HUDEP-2 (cell line): Measurements from ENCODE around the gene BLTP3A.
"Not testable (repeated sequence)": the region's sequence is repeated elsewhere in the genome, so short reads cannot be mapped to it uniquely, and the experiment has no call there.

ENCODE experiments used
- DNase-seq, 76 experiments: peaks; one replicate each; lab custom pipeline; 2025; ENCODE audit not compliant: unreplicated experiment in 76 of 76; lab: John Stamatoyannopoulos, UW

Gene BLTP3A, protein sequence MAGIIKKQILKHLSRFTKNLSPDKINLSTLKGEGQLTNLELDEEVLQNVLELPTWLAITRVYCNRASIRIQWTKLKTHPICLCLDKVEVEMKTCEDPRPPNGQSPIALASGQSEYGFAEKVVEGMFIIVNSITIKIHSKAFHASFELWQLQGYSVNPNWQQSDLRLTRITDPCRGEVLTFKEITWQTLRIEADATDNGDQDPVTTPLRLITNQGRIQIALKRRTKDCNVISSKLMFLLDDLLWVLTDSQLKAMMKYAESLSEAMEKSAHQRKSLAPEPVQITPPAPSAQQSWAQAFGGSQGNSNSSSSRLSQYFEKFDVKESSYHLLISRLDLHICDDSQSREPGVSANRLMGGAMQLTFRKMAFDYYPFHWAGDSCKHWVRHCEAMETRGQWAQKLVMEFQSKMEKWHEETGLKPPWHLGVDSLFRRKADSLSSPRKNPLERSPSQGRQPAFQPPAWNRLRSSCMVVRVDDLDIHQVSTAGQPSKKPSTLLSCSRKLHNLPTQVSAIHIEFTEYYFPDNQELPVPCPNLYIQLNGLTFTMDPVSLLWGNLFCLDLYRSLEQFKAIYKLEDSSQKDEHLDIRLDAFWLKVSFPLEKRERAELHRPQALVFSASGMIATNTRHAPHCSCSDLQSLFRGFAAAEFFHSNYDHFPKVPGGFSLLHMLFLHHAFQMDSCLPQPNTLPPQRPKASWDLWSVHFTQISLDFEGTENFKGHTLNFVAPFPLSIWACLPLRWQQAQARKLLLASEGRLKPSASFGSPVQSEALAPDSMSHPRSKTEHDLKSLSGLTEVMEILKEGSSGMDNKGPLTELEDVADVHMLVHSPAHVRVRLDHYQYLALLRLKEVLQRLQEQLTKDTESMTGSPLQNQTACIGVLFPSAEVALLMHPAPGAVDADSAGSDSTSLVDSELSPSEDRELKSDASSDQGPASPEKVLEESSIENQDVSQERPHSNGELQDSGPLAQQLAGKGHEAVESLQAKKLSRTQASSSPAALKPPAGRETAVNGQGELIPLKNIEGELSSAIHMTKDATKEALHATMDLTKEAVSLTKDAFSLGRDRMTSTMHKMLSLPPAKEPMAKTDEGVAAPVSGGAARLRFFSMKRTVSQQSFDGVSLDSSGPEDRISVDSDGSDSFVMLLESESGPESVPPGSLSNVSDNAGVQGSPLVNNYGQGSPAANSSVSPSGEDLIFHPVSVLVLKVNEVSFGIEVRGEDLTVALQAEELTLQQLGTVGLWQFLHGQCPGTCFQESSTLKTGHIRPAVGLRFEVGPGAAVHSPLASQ (N-terminal part only)

GRCh38 chr6:34791701-34792604 is at the start of gene BLTP3A:
Gene BLTP3A (plus strand): TSS chr6:34792083. CDS start chr6:34792251, 168 bp downstream.
- peak in 68 of 76 experiments; percentile 30 to 96 (median 66) for DNase-seq

DNA sequence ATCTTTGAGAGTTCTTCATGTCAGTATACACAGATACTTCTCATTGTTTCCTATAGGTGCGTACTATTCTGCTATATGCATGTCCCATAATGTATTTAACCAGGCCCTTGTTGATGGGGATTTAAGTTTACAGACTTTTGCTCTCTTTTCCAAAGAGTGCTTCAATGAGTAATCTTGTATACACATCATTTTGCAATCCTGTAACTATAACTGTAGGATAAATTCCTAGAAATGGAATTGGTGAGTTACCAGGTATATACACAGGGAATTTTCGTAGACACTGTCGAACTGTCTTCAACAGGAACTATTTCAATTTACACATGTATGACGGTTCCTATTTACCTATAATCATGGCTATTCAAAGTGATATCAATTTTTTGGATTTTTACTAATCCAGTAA is 49.8 kb upstream of the BLTP3A start:
- no peak for DNase-seq

GRCh38 chr6:34743625-34744293 is 48.1 kb upstream of the BLTP3A start:
- no peak for DNase-seq

DNA sequence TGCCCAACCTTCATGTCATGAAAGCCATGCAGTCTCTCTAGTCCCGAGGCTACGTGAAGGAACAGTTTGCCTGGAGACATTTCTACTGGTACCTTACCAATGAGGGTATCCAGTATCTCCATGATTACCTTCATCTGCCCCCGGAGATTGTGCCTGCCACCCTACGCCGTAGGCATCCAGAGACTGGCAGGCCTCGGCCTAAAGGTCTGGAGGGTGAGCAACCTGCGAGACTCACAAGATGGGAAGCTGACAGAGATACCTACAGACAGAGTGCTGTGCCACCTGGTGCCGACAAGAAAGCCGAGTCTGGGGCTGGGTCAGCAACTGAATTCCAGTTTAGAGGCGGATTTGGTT is 47.6 kb upstream of the BLTP3A start:
- DNase-seq, result not testable (repeated sequence)

GRCh38 chr6:34745277-34746103 is 46.4 kb upstream of the BLTP3A start:
- peak in 68 of 76 experiments; percentile 13 to 81 (median 57) for DNase-seq

- no peak for DNase-seq
Measured at GRCh38 chr6:34746104-34746846, 45.6 kb upstream of the BLTP3A start.

- DNase-seq, result no peak
Measured at GRCh38 chr6:34748757-34749156, 43.1 kb upstream of the BLTP3A start.

DNA sequence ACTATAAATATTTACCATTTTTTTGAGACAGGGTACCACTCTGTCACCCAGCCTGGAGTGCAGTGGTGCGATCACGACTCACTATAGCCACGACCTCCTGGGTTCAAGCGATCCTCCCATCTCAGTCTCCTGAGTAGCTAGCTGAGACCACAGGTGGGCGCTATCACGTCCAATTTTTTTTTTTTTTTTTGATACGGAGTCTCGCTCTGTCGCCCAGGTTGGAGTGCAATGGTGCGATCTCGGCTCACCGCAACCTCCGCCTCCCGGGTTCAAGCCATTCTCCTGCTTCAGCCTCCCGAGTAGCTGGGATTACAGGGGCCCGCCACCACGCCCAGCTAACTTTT is 35.4 kb upstream of the BLTP3A start:
- DNase-seq, result peak in 53 of 76 experiments; percentile 13 to 70 (median 41)

- DNase-seq, result no peak
Measured at GRCh38 chr6:34757687-34758274, 34.1 kb upstream of the BLTP3A start.

DNA sequence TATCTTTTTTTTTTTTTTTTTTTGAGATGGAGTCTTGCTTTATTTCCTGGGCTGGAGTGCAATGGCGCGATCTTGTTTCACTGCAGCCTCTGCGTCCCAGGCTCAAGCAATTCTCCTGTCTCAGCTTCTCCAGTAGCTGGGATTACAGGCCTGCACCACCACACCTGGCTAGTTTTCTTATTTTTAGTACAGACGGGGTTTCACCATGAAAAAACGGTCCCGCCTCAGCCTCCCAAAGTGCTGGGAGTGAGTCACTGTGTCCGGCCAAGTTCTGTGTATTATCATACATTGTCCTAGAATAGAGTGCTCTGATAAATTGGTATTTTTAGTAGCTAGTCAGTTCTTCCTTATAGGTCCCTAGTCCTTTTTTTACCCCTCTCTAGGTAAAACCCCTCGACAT is 31.8 kb upstream of the BLTP3A start:
- DNase-seq, result no peak

DNA sequence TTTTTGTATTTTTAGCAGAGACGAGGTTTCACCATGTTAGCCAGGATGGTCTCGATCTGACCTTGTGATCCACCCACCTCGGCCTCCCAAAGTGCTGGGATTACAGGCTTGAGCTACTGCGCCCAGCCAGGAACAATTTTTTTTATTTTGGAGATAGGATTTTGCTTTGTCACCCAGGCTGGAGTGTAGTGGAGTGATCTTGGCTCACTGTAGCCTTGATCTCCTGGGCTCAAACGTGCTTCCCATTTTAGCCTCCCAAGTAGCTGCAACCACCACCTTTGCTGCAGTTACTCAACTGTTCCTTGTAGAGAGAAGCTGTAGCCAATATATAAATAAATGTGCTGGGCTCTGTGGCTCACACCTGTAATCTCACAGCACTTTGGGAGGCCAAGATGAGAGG is 30.2 kb upstream of the BLTP3A start:
- not testable (repeated sequence) for DNase-seq

GRCh38 chr6:34768148-34768547 is 23.7 kb upstream of the BLTP3A start:
- no peak for DNase-seq

DNA sequence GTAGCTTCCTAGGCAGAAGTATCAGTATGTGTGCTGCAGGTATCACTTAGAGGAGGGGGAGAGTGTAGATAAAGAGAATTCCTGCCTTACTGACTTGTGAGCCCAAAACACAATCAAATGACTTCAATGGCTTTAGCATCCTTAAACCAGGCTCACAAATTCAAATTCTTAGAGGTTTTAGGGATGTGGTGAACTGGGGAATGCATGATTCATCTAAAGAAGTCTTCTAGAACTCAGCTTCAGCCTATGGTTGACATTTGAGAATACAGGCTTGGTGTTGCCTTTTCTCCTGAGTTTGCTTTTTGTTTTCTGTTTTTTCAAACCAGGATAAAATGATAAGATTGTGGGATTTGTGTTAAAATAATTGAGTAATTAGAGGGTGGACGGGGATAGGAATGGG is 20.2 kb upstream of the BLTP3A start:
- DNase-seq, result no peak

DNA sequence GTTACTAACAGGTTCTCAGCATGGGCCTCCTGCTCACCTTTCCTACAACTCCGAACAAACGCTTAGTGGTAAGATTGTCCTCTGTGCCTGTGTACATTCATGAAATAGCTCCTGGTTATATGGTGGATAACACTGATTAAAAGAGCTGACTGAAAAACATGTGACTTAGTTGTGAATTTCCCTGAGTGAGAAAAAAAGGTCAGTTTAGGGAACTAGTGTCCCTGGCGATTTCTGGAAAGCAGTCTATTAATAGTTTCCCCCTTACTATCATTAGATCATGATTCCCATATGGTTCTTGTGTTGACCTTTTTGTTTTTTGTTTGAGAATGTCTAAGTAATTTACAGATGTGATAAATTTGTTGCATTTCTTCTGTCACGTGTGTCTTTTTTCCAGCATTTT is 18.9 kb upstream of the BLTP3A start:
- no peak for DNase-seq

DNA sequence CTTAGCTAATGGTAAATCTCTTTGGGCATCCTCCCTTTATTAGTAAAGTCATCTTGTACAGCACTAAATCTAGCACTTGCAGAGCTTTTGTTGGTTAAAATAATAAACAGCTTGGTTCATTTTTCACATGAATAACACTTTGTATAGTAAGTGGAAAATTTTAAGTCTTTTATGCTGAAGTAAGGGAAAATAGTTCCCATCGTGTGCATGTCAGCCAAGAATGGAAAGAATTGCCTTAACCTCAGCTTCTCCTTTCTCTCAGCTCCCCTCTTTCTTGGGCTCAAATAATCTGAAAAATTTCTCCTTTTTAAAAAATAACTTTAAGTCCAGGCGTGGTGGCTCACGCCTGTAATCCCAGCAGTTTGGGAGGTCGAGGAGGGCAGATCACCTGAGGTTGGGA is 18.0 kb upstream of the BLTP3A start:
- no peak for DNase-seq

DNA sequence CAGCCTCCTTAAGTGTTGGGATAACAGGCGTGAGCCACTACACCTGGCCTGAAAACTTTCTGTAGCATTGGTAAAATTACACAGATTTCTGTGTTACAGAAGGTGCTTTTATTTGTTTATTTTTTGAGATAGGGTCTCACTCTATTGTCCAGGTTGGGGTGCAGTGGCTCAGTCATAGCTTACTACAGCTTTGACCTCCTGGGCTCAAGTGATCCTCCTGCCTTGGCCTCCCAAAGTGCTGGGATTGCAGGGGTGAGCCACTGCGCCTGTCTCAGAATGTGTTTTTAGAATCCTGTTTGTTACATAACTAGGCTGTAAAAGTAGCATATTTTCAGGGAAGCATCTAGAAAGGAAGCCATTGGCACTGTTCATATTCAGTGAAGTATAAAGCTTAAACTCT is 16.9 kb upstream of the BLTP3A start:
- DNase-seq, result no peak

DNA sequence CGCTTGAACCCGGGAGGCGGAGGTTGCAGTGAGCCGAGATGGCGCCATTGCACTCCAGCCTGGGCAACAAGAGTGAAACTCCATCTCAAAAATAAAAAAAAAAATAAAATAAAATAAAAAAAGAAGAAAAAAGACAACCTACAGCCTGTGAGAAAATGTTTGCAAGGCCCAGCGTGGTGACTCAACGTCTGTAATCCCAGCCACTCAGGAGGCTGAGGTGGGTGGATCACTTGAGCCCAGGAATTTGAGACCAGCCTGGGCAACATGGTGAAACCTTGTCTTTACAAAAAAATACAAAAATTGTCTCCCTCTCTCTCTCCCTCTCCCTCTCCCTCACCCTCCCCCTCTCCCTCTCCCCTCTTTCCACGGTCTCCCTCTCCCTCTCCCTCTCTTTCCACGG is 6.5 kb upstream of the BLTP3A start:
- DNase-seq, result not testable (repeated sequence)

GRCh38 chr6:34787152-34787551 is 4.7 kb upstream of the BLTP3A start:
- not testable (repeated sequence) for DNase-seq
